NCI-H1105 treated with DMSO at 0.1 percent for 48 hours (cell line): ENCODE measurements around the gene SLX9.
A peak's percentile ranks its signal among the peaks of the same experiment; 100 is the strongest.
"Not testable (repeated sequence)": the region's sequence is repeated elsewhere in the genome, so short reads cannot be mapped to it uniquely, and the experiment has no call there.

Experiments
- DNase-seq: peaks from one replicate; lab custom pipeline; 2025; lab: John Stamatoyannopoulos, UW

Gene SLX9

GRCh38 chr21:44960141-44961092 is 20.6 kb downstream of the SLX9 start:
- no peak for DNase-seq

- no peak for DNase-seq
Observed at GRCh38 chr21:44962403-44962966, 22.7 kb downstream of the SLX9 start.

- no peak for DNase-seq
Observed at GRCh38 chr21:44964381-44964780, 24.6 kb downstream of the SLX9 start.

GRCh38 chr21:44965251-44966022 is 25.6 kb downstream of the SLX9 start:
- DNase-seq: no peak

GRCh38 chr21:44966135-44967081 is 26.6 kb downstream of the SLX9 start:
- DNase-seq: peak; percentile 15

GRCh38 chr21:44967082-44968047 is 27.5 kb downstream of the SLX9 start:
- no peak for DNase-seq

- no peak for DNase-seq
Observed at GRCh38 chr21:44969066-44969670, 29.3 kb downstream of the SLX9 start.

- no peak for DNase-seq
Observed at GRCh38 chr21:44969931-44970755, 30.3 kb downstream of the SLX9 start.

- DNase-seq: no peak
Observed at GRCh38 chr21:44970766-44971671, 31.2 kb downstream of the SLX9 start.

- no peak for DNase-seq
Observed at GRCh38 chr21:44971672-44971995, 31.8 kb downstream of the SLX9 start.

GRCh38 chr21:44972301-44972814 is 32.5 kb downstream of the SLX9 start:
- DNase-seq: no peak

- no peak for DNase-seq
Observed at GRCh38 chr21:44972821-44973220, 33.0 kb downstream of the SLX9 start.

GRCh38 chr21:44973598-44973997 is 33.8 kb downstream of the SLX9 start:
- DNase-seq: no peak

- DNase-seq: no peak
Observed at GRCh38 chr21:44974676-44975075, 34.8 kb downstream of the SLX9 start.

GRCh38 chr21:44975720-44976555 is 36.1 kb downstream of the SLX9 start:
- no peak for DNase-seq

- not testable (repeated sequence) for DNase-seq
Observed at GRCh38 chr21:44976556-44977393, 36.9 kb downstream of the SLX9 start.
